ENCODE data around the gene IGSF21.

The IGSF21 gene

GRCh38 chr1:18097206-18097605 is 10.4 kb upstream of the IGSF21 start:
- DNase-seq = no peak

- DNase-seq = no peak
Observed at GRCh38 chr1:18099026-18099425, 8.6 kb upstream of the IGSF21 start.

- no peak for DNase-seq
Observed at GRCh38 chr1:18100060-18100459, 7.5 kb upstream of the IGSF21 start.

GRCh38 chr1:18100491-18101063 is 7.0 kb upstream of the IGSF21 start:
- DNase-seq = peak; percentile 40 to 56

GRCh38 chr1:18101508-18101907 is 6.1 kb upstream of the IGSF21 start:
- no peak for DNase-seq

- no peak for DNase-seq
Observed at GRCh38 chr1:18103788-18104421, 3.7 kb upstream of the IGSF21 start.

GRCh38 chr1:18104546-18105100 is 3.0 kb upstream of the IGSF21 start:
- DNase-seq = no peak

GRCh38 chr1:18105196-18105595 is 2.4 kb upstream of the IGSF21 start:
- no peak for DNase-seq

GRCh38 chr1:18108299-18109057 is 880 bp downstream of the IGSF21 start:
- peak in 1 of 2 experiments; percentile 46 for DNase-seq

GRCh38 chr1:18109058-18109755 is 1.6 kb downstream of the IGSF21 start:
- peak; percentile 27 to 61 for DNase-seq

- peak; percentile 48 to 79 for DNase-seq
Observed at GRCh38 chr1:18109756-18110597, 2.4 kb downstream of the IGSF21 start.

- DNase-seq = no peak
Observed at GRCh38 chr1:18110598-18110939, 3.0 kb downstream of the IGSF21 start.

- DNase-seq = no peak
Observed at GRCh38 chr1:18110968-18111367, 3.4 kb downstream of the IGSF21 start.

GRCh38 chr1:18111605-18112297 is 4.2 kb downstream of the IGSF21 start:
- DNase-seq = no peak

GRCh38 chr1:18112611-18113010 is 5.0 kb downstream of the IGSF21 start:
- DNase-seq = no peak

GRCh38 chr1:18114726-18115410 is 7.3 kb downstream of the IGSF21 start:
- no peak for DNase-seq

GRCh38 chr1:18116777-18117176 is 9.2 kb downstream of the IGSF21 start:
- DNase-seq = no peak

- peak in 1 of 2 experiments; percentile 16 for DNase-seq
Observed at GRCh38 chr1:18118078-18118477, 10.5 kb downstream of the IGSF21 start.

- DNase-seq = no peak
Observed at GRCh38 chr1:18118491-18118890, 10.9 kb downstream of the IGSF21 start.

- DNase-seq = no peak
Observed at GRCh38 chr1:18119289-18119688, 11.7 kb downstream of the IGSF21 start.

GRCh38 chr1:18119771-18120377 is 12.3 kb downstream of the IGSF21 start:
- DNase-seq = no peak
